ENCODE measurements around the gene COL5A2. TPM values are rescaled to one million over a fixed set of nuclear protein-coding genes. Genes with fewer than 3 reads are reported as not detected.

COL5A2 gene
- total and polyA plus RNA-seq, 9 of the 15 experiments (the other 6 are each of a cell fraction or from before 2014, with no cell fraction given): 0.01 to 0.54 (median 0.19) TPM

- POLR2A ChIA-PET: no interaction called here
- Histone ChIP-seq H3K9ac (ENCODE audit: insufficient read depth in 1 of 2, low read depth in 2 of 2, low read length in 2 of 2) (no peak overlapping the region), H4K20me1 (replicated peaks; ENCODE audit: control insufficient read depth, insufficient read depth, low read length) (no peaks in the 10 kb centered on the region), H2AFZ (ENCODE audit: low read depth, low read length) (no peak overlapping the region), H3K27ac (ENCODE audit: extremely low read depth, low read depth, low read length) (no peak overlapping the region), H3K27me3 (ENCODE audit: control insufficient read depth in 2 of 2, insufficient read depth in 2 of 2, low read length in 2 of 2) (no peaks in the 10 kb centered on the region), H3K9me3 (replicated peaks; ENCODE audit: control insufficient read depth, insufficient read depth, low read depth, low read length) (no peaks in the 10 kb centered on the region), H3K4me3 (no peak overlapping the region), H3K4me2 (ENCODE audit: insufficient read depth, low read length) (no peak overlapping the region), H3K36me3 (ENCODE audit: control insufficient read depth, insufficient read depth, low read length) (no peaks in the 10 kb centered on the region), H3K79me2 (ENCODE audit: control insufficient read depth, insufficient read depth, low read length) (no peaks in the 10 kb centered on the region), H3K4me1 (replicated peaks in 1 of 2; ENCODE audit: control insufficient read depth in 2 of 2, insufficient read depth in 2 of 2, low read length in 2 of 2) (no peaks in the 10 kb centered on the region), H3K9me1 (ENCODE audit: control insufficient read depth, insufficient read depth, low read length) (no peaks in the 10 kb centered on the region)
- WGBS (ENCODE audit: insufficient coverage, low coverage, missing lambda C conversion rate): 0% methylated on average over 4 of the region's 4 CpGs
- no peak for ATAC-seq
- in situ Hi-C loops (cut with MboI): no loop called here
- BruUV-seq (replicated peaks): no TSS peak
- DNase-seq (ENCODE audit: extremely low read depth in 1 of 4, low spot score in 3 of 4): no peak
- FAIRE-seq: no peak
- no peak for TF ChIP-seq XRCC4 (IDR thresholded peaks at IDR 0.05; ENCODE audit: extremely low read depth, insufficient read depth, insufficient read length)
- TF ChIP-seq C11orf30 (IDR thresholded peaks at IDR 0.05; ENCODE audit: low read depth): no peak
- no peak for TF ChIP-seq ZNF347 (CRISPR knock-in tag; IDR thresholded peaks at IDR 0.05; ENCODE audit: low read depth)
- TF ChIP-seq KHSRP (IDR thresholded peaks at IDR 0.05): no peak
- TF ChIP-seq YBX1 (IDR thresholded peaks at IDR 0.05): no peak
- TF ChIP-seq JUND (IDR thresholded peaks at IDR 0.05; ENCODE audit: borderline replicate concordance, low read depth, low read length): no peak
- TF ChIP-seq JUND (tag; IDR thresholded peaks at IDR 0.05; ENCODE audit: borderline replicate concordance, low read depth, low read length): no peak
- no peak for TF ChIP-seq SREBF1 (IDR thresholded peaks at IDR 0.05; ENCODE audit: borderline replicate concordance, low read depth, low read length)
- TF ChIP-seq SRSF3 (IDR thresholded peaks at IDR 0.05; ENCODE audit: insufficient read depth, low read length): no peak
- TF ChIP-seq SREBF2 (CRISPR knock-in tag; IDR thresholded peaks at IDR 0.05): no peak
- no peak for TF ChIP-seq TAF9B (IDR thresholded peaks at IDR 0.05; ENCODE audit: partially characterized antibody)
- TF ChIP-seq CAMTA2 (CRISPR knock-in tag; conservative IDR thresholded peaks at IDR 0.05): no peak
- no peak for TF ChIP-seq ZNF444 (CRISPR knock-in tag; IDR thresholded peaks at IDR 0.05)
- TF ChIP-seq CREBBP (IDR thresholded peaks at IDR 0.05; ENCODE audit: low read depth, low read length): no peak
- TF ChIP-seq STAG1 (CRISPR knock-in tag; IDR thresholded peaks at IDR 0.05; ENCODE audit: borderline replicate concordance): no peak
- TF ChIP-seq ZNF609 (CRISPR knock-in tag; IDR thresholded peaks at IDR 0.05; ENCODE audit: borderline replicate concordance): no peak
- TF ChIP-seq ZNF217 (CRISPR knock-in tag; IDR thresholded peaks at IDR 0.05): no peak
- intact Hi-C loops (cut with micrococcal nuclease): no loop called here
- CTCF ChIA-PET (ENCODE audit: low intra/inter-chr PET ratio): no interaction called here
These were observed 123.1 kb downstream of the COL5A2 start for GRCh38 chr2:189056200-189057106.
